HUES64 (cell line): ENCODE measurements around the gene AGR3.
"Not testable (repeated sequence)": the region's sequence is repeated elsewhere in the genome, so short reads cannot be mapped to it uniquely, and the experiment has no call there.

Experiments used
- H3K27ac ChIP-seq: 2 replicates; pipeline ENCODE4 v1.7.0; 2013; ENCODE audit warnings: low read depth, low read length, inconsistent platforms
- H3K27me3 ChIP-seq: 2 replicates; pipeline ENCODE4 v1.6.1; 2013; ENCODE audit warnings: mild to moderate bottlenecking, low read length; ENCODE audit not compliant: insufficient read depth
- H3K36me3 ChIP-seq: 2 replicates; pipeline ENCODE4 v1.6.1; 2013; ENCODE audit warnings: mild to moderate bottlenecking, low read length; ENCODE audit not compliant: insufficient read depth
- H3K4me1 ChIP-seq: 2 replicates; pipeline ENCODE4 v1.6.1; 2013; ENCODE audit warnings: mild to moderate bottlenecking, low read length, moderate library complexity; ENCODE audit not compliant: insufficient read depth
- H3K4me3 ChIP-seq: 2 replicates; pipeline ENCODE4 v1.5.1; 2013; ENCODE audit warnings: mild to moderate bottlenecking, low read length, moderate library complexity
- H3K9ac ChIP-seq: 2 replicates; pipeline ENCODE4 v1.6.1; 2013; ENCODE audit warnings: mild to moderate bottlenecking, low read depth, low read length
- H3K9me3 ChIP-seq: 2 replicates; pipeline ENCODE4 v1.6.1; 2013; ENCODE audit warnings: low read depth, low read length; ENCODE audit not compliant: insufficient read depth
- WGBS: fragments of 150-250, 120-280 bp; methylation state at CpG from one replicate; pipeline ENCODE4 v1.1.7; 2013; ENCODE audit warnings: missing lambda C conversion rate; 5-methylcytosine and 5-hydroxymethylcytosine counted together

AGR3 gene

DNA sequence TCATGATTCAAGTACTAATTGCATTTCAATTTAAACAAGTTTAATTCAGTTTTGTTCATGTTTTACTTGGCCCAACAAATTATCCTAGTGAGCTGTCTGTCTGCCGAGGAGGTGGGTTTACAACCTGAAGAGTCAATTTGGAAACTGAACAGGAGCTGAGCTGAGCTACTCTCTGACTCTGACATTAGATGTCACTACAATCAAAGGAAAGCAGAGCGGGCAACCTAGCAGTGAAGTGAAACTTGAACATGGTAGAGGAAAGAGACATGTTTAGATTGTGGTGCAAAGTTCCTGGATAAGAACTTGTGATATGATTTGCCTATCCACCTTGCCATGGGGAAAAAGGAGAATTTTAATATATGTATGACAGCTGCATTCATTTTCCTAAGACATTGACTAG, 9.6 kb upstream of the AGR3 start:
- Histone ChIP-seq H3K4me3 (no peak overlapping the region), H3K27ac (no peak overlapping the region)
- 58% methylated on average over 2 of the region's 2 CpGs for WGBS

DNA sequence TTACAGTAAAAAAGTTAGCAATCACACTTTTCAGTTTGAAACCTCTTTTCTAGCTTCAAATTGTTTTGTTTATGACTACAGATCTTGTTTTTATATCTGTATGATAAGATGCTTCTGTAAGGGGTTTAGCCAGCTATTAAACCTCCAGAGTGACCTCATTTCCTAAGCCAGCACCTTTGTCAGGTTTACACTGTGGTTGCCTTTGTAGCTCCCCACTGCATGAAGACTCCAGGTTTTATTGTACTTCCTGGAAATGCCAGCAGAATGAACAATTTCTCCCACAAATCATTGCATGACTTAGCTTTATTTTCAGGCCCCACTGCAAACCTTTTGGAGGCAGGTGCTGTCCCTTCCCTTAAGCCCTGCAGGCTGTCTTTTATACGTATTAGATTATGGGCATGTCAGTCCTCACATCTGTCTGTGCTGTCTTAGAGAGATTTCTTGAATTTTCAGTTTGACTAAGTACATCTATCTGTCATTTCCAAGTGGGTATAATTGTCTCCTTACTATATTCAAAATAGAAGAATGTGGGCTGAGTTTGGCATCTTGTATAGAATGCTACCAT, 8.2 kb upstream of the AGR3 start:
- H3K27ac ChIP-seq = no peak overlapping the region
- H3K27me3 ChIP-seq = no peaks in the 10 kb centered on the region
- no peaks in the 10 kb centered on the region for H3K9me3 ChIP-seq
- H3K4me3 ChIP-seq = no peak overlapping the region
- no peaks in the 10 kb centered on the region for H3K36me3 ChIP-seq
- 100% methylated on average over 1 of the region's 1 CpG for WGBS
- H3K4me1 ChIP-seq = no peaks in the 10 kb centered on the region
- no peak overlapping the region for H3K9ac ChIP-seq

More for the DNA sequence above, 9.6 kb upstream of the AGR3 start:
- H3K4me1 ChIP-seq = no peaks in the 10 kb centered on the region
- no peaks in the 10 kb centered on the region for H3K9me3 ChIP-seq
- H3K9ac ChIP-seq = no peak overlapping the region
- no peaks in the 10 kb centered on the region for H3K36me3 ChIP-seq
- no peaks in the 10 kb centered on the region for H3K27me3 ChIP-seq

- WGBS = 98% methylated on average over 3 of the region's 5 CpGs
- Histone ChIP-seq H3K36me3 (no peaks in the 10 kb centered on the region), H3K9me3 (no peaks in the 10 kb centered on the region), H3K27ac (no peak overlapping the region), H3K9ac (no peak overlapping the region), H3K4me3 (no peak overlapping the region), H3K4me1 (no peaks in the 10 kb centered on the region), H3K27me3 (no peaks in the 10 kb centered on the region)
Observed at GRCh38 chr7:16889305-16889704, 7.5 kb upstream of the AGR3 start.

GRCh38 chr7:16883918-16884317, 2.1 kb upstream of the AGR3 start:
- H3K27me3 ChIP-seq = no peaks in the 10 kb centered on the region
- no peaks in the 10 kb centered on the region for H3K4me1 ChIP-seq
- H3K27ac ChIP-seq = no peak overlapping the region
- no peak overlapping the region for H3K4me3 ChIP-seq
- 100% methylated on average over 1 of the region's 2 CpGs for WGBS
- no peak overlapping the region for H3K9ac ChIP-seq
- no peaks in the 10 kb centered on the region for H3K36me3 ChIP-seq
- no peaks in the 10 kb centered on the region for H3K9me3 ChIP-seq

- WGBS = 94% methylated on average over 1 of the region's 1 CpG
- no peak overlapping the region for H3K4me3 ChIP-seq
- H3K27ac ChIP-seq = no peak overlapping the region
- no peaks in the 10 kb centered on the region for H3K4me1 ChIP-seq
- H3K36me3 ChIP-seq = no peaks in the 10 kb centered on the region
- H3K9me3 ChIP-seq = no peaks in the 10 kb centered on the region
- H3K27me3 ChIP-seq = no peaks in the 10 kb centered on the region
- H3K9ac ChIP-seq = no peak overlapping the region
Observed at GRCh38 chr7:16880554-16880953, 1.2 kb downstream of the AGR3 start.

- H3K27me3 ChIP-seq = no peaks in the 10 kb centered on the region
- H3K27ac ChIP-seq = no peak overlapping the region
- no peaks in the 10 kb centered on the region for H3K36me3 ChIP-seq
- H3K9me3 ChIP-seq = no peaks in the 10 kb centered on the region
- no peak overlapping the region for H3K9ac ChIP-seq
- WGBS = 100% methylated on average over 1 of the region's 1 CpG
- H3K4me3 ChIP-seq = no peak overlapping the region
- no peaks in the 10 kb centered on the region for H3K4me1 ChIP-seq
Observed at GRCh38 chr7:16879181-16879580, 2.6 kb downstream of the AGR3 start.

- H3K27me3 ChIP-seq = no peaks in the 10 kb centered on the region
- H3K4me1 ChIP-seq = no peaks in the 10 kb centered on the region
- H3K9me3 ChIP-seq = no peaks in the 10 kb centered on the region
- H3K27ac ChIP-seq = no peak overlapping the region
- no peak overlapping the region for H3K9ac ChIP-seq
- H3K4me3 ChIP-seq = no peak overlapping the region
- WGBS = 100% methylated on average over 1 of the region's 1 CpG
- no peaks in the 10 kb centered on the region for H3K36me3 ChIP-seq
Observed at GRCh38 chr7:16875861-16876260, 5.9 kb downstream of the AGR3 start.

- Histone ChIP-seq H3K27me3 (no peaks in the 10 kb centered on the region), H3K9ac (no peak overlapping the region), H3K9me3 (no peaks in the 10 kb centered on the region), H3K4me3 (no peak overlapping the region), H3K36me3 (no peaks in the 10 kb centered on the region), H3K27ac (no peak overlapping the region), H3K4me1 (no peaks in the 10 kb centered on the region)
- WGBS = 46% methylated on average over 4 of the region's 4 CpGs
Observed at GRCh38 chr7:16874066-16874465, 7.7 kb downstream of the AGR3 start.

- Histone ChIP-seq H3K9ac (no peak overlapping the region), H3K27me3 (no peaks in the 10 kb centered on the region), H3K36me3 (no peaks in the 10 kb centered on the region), H3K4me3 (no peak overlapping the region), H3K4me1 (no peaks in the 10 kb centered on the region), H3K9me3 (no peaks in the 10 kb centered on the region), H3K27ac (no peak overlapping the region)
Observed at GRCh38 chr7:16867328-16867727, 14.5 kb downstream of the AGR3 start.

DNA sequence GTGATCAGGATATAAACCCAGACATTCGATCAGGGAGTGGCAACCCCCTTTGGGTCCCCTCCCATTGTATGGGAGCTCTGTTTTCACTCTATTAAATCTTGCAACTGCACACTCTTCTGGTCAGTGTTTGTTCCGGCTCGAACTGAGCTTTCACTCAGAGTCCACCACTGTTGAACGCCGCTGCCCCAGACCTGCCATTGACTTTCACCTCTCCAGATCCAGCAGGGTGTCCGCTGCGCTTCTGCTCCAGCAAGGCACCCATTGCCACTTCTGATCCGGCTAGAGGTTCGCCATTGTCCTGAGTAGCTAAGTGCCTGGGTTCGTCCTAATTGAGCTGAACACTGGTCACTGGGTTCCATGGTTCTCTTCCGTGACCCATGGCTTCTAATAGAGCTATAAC, 28.6 kb downstream of the AGR3 start:
- not testable (repeated sequence) for H3K36me3 ChIP-seq, H3K4me3 ChIP-seq, H3K4me1 ChIP-seq, H3K9me3 ChIP-seq, H3K27me3 ChIP-seq, H3K9ac ChIP-seq, H3K27ac ChIP-seq
- WGBS = 96% methylated on average over 11 of the region's 11 CpGs

GRCh38 chr7:16851829-16852228, 30.0 kb downstream of the AGR3 start:
- H3K4me1 ChIP-seq = 0 out of 2 replicates have a peak, but pooled peaks cover 3% of the 10 kb centered on the region
- no peaks in the 10 kb centered on the region for H3K9me3 ChIP-seq
- H3K27ac ChIP-seq = no peak overlapping the region
- 88% methylated on average over 2 of the region's 2 CpGs for WGBS
- no peaks in the 10 kb centered on the region for H3K27me3 ChIP-seq
- no peak overlapping the region for H3K4me3 ChIP-seq
- H3K9ac ChIP-seq = no peak overlapping the region
- no peaks in the 10 kb centered on the region for H3K36me3 ChIP-seq
